Right atrium auricular region (tissue), 2 donors: ENCODE data around the gene PARP14. TPM values are rescaled to one million over a fixed set of nuclear protein-coding genes. Genes with fewer than 3 reads are reported as not detected.

Source experiments
- DNase-seq: peaks from one replicate; pipeline ENCODE4 v3.0.0-alpha.2; 2019; ENCODE audit warnings: low spot score
- H3K27ac ChIP-seq, 2 donors: fragments of 200-600 bp; sonication (generic); 1 replicate in 1 of 2; 2 replicates in 1 of 2; pipeline ENCODE4 v1.5.1; 2016 to 2019
- H3K27me3 ChIP-seq, 2 donors: fragments of 200-600 bp; sonication (generic); one replicate each; pipeline versions ENCODE4 v1.5.1 to v1.6.0; 2017 to 2019
- H3K36me3 ChIP-seq: fragments of 200-600 bp; sonication (generic); one replicate; pipeline ENCODE4 v1.5.1; 2016
- H3K4me1 ChIP-seq, 2 donors: fragments of 200-600 bp; sonication (generic); one replicate each; pipeline versions ENCODE4 v1.5.1 to v1.6.0; 2017 to 2019
- H3K4me3 ChIP-seq, 2 donors: fragments of 200-600 bp; sonication (generic); 1 replicate in 1 of 2; 2 replicates in 1 of 2; pipeline ENCODE4 v1.5.1; 2017 to 2019; ENCODE audit warnings: mild to moderate bottlenecking in 1 of 2, moderate library complexity in 1 of 2
- H3K9me3 ChIP-seq, 2 donors: fragments of 200-600 bp; sonication (generic); one replicate each; pipeline ENCODE4 v1.5.1; 2019
- total RNA-seq, 2 donors: library from RNA; depleted of rRNA; stranded (reverse); fragments of >200 nt; gene quantifications; one replicate each; pipeline ENCODE4 v1.1.0, GENCODE V29; 2016
- TF ChIP-seq, protein P1 (sequence below), 2 donors: fragments of 200-600 bp; sonication (generic); IDR thresholded peaks; one replicate each; pipeline ENCODE4 v1.5.1; 2019; ENCODE audit warnings: antibody characterized with exemption in 2 of 2

Gene PARP14, protein sequence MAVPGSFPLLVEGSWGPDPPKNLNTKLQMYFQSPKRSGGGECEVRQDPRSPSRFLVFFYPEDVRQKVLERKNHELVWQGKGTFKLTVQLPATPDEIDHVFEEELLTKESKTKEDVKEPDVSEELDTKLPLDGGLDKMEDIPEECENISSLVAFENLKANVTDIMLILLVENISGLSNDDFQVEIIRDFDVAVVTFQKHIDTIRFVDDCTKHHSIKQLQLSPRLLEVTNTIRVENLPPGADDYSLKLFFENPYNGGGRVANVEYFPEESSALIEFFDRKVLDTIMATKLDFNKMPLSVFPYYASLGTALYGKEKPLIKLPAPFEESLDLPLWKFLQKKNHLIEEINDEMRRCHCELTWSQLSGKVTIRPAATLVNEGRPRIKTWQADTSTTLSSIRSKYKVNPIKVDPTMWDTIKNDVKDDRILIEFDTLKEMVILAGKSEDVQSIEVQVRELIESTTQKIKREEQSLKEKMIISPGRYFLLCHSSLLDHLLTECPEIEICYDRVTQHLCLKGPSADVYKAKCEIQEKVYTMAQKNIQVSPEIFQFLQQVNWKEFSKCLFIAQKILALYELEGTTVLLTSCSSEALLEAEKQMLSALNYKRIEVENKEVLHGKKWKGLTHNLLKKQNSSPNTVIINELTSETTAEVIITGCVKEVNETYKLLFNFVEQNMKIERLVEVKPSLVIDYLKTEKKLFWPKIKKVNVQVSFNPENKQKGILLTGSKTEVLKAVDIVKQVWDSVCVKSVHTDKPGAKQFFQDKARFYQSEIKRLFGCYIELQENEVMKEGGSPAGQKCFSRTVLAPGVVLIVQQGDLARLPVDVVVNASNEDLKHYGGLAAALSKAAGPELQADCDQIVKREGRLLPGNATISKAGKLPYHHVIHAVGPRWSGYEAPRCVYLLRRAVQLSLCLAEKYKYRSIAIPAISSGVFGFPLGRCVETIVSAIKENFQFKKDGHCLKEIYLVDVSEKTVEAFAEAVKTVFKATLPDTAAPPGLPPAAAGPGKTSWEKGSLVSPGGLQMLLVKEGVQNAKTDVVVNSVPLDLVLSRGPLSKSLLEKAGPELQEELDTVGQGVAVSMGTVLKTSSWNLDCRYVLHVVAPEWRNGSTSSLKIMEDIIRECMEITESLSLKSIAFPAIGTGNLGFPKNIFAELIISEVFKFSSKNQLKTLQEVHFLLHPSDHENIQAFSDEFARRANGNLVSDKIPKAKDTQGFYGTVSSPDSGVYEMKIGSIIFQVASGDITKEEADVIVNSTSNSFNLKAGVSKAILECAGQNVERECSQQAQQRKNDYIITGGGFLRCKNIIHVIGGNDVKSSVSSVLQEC (N-terminal part only)
- total RNA-seq, result 10 to 100 TPM in 1 of 2 donors, 1 to 10 TPM in 1; 9.5 to 13.5 TPM

DNA sequence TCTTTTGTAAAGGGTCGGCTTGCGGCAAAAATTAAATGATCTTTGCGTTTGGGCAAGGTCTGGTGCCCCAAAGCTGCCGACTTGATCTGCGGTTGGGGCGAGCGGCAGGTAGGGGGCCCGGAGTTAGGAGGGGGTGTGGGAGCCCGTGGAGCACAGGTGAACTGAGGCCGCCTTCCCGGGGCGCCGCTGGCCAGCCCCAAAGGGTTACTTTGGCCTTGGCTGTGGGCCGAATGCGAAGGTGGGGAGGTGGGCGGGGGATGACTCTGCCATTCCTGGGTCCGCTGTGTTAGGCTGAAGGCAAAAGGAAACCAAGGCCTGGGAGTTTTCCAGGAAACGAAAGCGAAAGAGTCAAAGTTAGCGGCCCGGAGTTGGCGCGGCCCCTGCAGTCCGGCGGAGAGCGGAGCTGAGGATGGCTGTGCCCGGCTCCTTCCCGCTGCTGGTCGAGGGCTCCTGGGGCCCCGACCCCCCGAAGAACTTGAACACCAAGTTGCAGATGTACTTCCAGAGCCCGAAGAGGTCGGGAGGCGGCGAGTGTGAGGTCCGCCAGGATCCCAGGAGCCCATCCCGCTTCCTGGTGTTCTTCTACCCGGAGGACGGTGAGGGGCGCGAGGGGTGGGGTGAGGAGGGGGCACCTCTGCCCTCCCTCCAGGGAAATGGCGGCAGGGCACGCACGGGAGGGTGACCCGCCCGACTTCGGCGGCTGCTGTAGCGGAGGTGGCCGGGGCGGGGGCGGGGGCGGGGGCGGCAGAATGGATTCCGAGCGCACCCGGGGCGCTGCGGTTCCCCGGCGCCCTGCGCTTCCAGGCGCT lies at the start of gene PARP14:
PARP14 (plus strand) TSS at position 365 of the 809 bp plus-strand sequence; CDS start at position 410, 45 bp downstream.
- H3K36me3 ChIP-seq, result no peaks in the 10 kb centered on the region
- DNase-seq, result peak; percentile 73
- no peaks in the 10 kb centered on the region for H3K27me3 ChIP-seq
- H3K4me1 ChIP-seq, result peaks cover 0 to 26% of the 10 kb centered on the region in 2 donors
- H3K9me3 ChIP-seq, result no peaks in the 10 kb centered on the region
- H3K4me3 ChIP-seq, result peak within 1 kb of the TSS; percentile 86 to 93
- H3K27ac ChIP-seq, result peak within 1 kb of the TSS; percentile 93
- TF ChIP-seq, protein P1, sequence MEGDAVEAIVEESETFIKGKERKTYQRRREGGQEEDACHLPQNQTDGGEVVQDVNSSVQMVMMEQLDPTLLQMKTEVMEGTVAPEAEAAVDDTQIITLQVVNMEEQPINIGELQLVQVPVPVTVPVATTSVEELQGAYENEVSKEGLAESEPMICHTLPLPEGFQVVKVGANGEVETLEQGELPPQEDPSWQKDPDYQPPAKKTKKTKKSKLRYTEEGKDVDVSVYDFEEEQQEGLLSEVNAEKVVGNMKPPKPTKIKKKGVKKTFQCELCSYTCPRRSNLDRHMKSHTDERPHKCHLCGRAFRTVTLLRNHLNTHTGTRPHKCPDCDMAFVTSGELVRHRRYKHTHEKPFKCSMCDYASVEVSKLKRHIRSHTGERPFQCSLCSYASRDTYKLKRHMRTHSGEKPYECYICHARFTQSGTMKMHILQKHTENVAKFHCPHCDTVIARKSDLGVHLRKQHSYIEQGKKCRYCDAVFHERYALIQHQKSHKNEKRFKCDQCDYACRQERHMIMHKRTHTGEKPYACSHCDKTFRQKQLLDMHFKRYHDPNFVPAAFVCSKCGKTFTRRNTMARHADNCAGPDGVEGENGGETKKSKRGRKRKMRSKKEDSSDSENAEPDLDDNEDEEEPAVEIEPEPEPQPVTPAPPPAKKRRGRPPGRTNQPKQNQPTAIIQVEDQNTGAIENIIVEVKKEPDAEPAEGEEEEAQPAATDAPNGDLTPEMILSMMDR (IDR thresholded peaks at IDR 0.05), result peak in 1 of 2 donors; percentile 29

DNA sequence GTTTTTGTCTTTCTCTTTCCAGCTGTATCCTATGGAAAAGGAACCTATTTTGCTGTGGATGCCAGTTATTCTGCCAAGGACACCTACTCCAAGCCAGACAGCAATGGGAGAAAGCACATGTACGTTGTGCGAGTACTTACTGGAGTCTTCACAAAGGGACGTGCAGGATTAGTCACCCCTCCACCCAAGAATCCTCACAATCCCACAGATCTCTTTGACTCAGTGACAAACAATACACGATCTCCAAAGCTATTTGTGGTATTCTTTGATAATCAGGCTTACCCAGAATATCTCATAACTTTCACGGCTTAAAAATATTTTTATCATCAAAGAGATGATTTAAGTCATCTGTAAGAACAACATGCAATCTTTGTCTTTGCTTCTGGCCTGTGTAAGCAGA lies 44.9 kb upstream of the PARP14 start:
- DNase-seq, result no peak
- no peaks in the 10 kb centered on the region for H3K36me3 ChIP-seq
- no peak overlapping the region for H3K4me3 ChIP-seq
- no peaks in the 10 kb centered on the region for H3K9me3 ChIP-seq
- no peaks in the 10 kb centered on the region for H3K27me3 ChIP-seq
- TF ChIP-seq, protein P1 (IDR thresholded peaks at IDR 0.05), result no peak
- H3K4me1 ChIP-seq, result no peaks in the 10 kb centered on the region
- H3K27ac ChIP-seq, result no peak overlapping the region

DNA sequence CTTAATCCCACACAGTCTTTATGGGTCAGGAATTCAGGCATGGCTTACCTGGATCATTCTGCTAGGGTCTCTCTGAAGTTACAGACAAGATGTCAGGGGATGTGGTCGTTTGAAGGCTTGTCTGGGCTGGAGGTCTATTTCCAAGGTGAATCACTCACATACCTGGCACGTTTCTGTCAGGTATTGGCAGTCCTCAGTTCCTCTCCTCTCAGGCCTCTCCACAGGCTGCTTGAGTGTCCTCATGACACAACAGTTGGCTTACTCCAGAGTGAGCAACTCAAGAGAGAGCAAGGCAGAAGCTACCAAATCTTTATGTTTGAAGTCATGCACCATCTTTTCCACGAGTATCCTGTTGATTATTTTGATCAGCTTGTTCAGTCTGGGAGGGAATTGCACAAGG lies 43.9 kb upstream of the PARP14 start:
- no peak overlapping the region for H3K27ac ChIP-seq
- no peak for DNase-seq
- no peak overlapping the region for H3K4me3 ChIP-seq
- no peaks in the 10 kb centered on the region for H3K4me1 ChIP-seq
- TF ChIP-seq, protein P1 (IDR thresholded peaks at IDR 0.05), result no peak
- no peaks in the 10 kb centered on the region for H3K9me3 ChIP-seq
- H3K36me3 ChIP-seq, result no peaks in the 10 kb centered on the region
- H3K27me3 ChIP-seq, result no peaks in the 10 kb centered on the region

DNA sequence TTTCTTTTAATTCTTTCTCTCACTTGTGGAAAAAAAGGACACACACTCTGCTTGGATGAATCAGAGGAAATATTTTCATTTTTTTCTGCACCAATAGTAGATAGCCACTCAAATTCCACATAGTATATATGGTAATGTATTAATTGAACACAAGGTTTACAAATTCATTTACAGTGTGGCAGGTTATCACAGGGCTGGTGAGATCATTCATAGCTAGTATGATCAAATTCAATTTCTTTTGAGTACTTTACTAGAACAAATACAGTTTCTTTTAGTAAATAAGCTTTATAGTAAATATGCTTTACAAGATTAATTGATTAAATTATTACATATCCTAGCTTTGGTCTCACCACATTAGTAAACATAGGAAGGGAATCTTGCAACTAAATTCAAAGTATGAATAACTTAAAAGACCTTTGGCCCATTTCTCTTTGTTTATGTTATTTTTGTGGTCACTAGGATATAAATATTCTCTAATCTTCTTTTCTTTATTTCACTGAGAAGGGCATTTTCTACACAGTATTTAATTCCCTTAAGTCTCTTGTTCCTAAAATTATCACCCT lies 40.1 kb upstream of the PARP14 start:
- Histone ChIP-seq H3K9me3 (no peaks in the 10 kb centered on the region), H3K4me1 (no peaks in the 10 kb centered on the region)

More for the DNA sequence above, 40.1 kb upstream of the PARP14 start:
- no peak for DNase-seq
- no peaks in the 10 kb centered on the region for H3K36me3 ChIP-seq
- TF ChIP-seq, protein P1 (IDR thresholded peaks at IDR 0.05), result no peak
- H3K4me3 ChIP-seq, result no peak overlapping the region
- no peaks in the 10 kb centered on the region for H3K27me3 ChIP-seq
- H3K27ac ChIP-seq, result no peak overlapping the region
